Skeletal muscle tissue (tissue), 4 donors: Measurements from ENCODE around the gene ITIH5. TPM values are rescaled to one million over a fixed set of nuclear protein-coding genes. Genes with fewer than 3 reads are reported as not detected.
"Not testable (repeated sequence)": the region's sequence is repeated elsewhere in the genome, so short reads cannot be mapped to it uniquely, and the experiment has no call there.

ENCODE experiments used
- H3K27ac ChIP-seq: one replicate; pipeline ENCODE4 v1.7.0; 2013; ENCODE audit warnings: mild to moderate bottlenecking, low read depth, low read length, inconsistent platforms
- H3K27me3 ChIP-seq, 3 donors: one replicate each; pipeline ENCODE4 v1.7.0; 2013; ENCODE audit warnings: low read length in 3 of 3; ENCODE audit not compliant: control insufficient read depth in 3 of 3, insufficient read depth in 3 of 3
- H3K36me3 ChIP-seq, 3 donors: one replicate each; pipeline ENCODE4 v1.7.0; 2013; ENCODE audit warnings: low read length in 3 of 3; ENCODE audit not compliant: control insufficient read depth in 3 of 3, insufficient read depth in 3 of 3
- H3K4me1 ChIP-seq, 3 donors: one replicate each; pipeline ENCODE4 v1.7.0; 2013; ENCODE audit warnings: low read length in 3 of 3, mild to moderate bottlenecking in 3 of 3; ENCODE audit not compliant: control insufficient read depth in 3 of 3, insufficient read depth in 3 of 3
- H3K4me3 ChIP-seq, 3 donors: one replicate each; pipeline ENCODE4 v1.7.0; 2013; ENCODE audit warnings: low read length in 3 of 3
- H3K9ac ChIP-seq, 3 donors: one replicate each; pipeline ENCODE4 v1.7.0; 2013; ENCODE audit warnings: low read length in 3 of 3, mild to moderate bottlenecking in 3 of 3, moderate library complexity in 2 of 3, low read depth in 1 of 3
- H3K9me3 ChIP-seq, 3 donors: one replicate each; pipeline ENCODE4 v1.7.0; 2013; ENCODE audit warnings: low read length in 3 of 3; ENCODE audit not compliant: control insufficient read depth in 3 of 3
- total RNA-seq: library from RNA; depleted of rRNA; stranded (reverse); fragments of >200 nt; gene quantifications from one replicate; pipeline ENCODE4 v1.2.3, GENCODE V29; 2014
- donor health status: Osteomylitis.

ITIH5 gene
- total RNA-seq, 1 donor from 2014 or later: 37.1 TPM

DNA sequence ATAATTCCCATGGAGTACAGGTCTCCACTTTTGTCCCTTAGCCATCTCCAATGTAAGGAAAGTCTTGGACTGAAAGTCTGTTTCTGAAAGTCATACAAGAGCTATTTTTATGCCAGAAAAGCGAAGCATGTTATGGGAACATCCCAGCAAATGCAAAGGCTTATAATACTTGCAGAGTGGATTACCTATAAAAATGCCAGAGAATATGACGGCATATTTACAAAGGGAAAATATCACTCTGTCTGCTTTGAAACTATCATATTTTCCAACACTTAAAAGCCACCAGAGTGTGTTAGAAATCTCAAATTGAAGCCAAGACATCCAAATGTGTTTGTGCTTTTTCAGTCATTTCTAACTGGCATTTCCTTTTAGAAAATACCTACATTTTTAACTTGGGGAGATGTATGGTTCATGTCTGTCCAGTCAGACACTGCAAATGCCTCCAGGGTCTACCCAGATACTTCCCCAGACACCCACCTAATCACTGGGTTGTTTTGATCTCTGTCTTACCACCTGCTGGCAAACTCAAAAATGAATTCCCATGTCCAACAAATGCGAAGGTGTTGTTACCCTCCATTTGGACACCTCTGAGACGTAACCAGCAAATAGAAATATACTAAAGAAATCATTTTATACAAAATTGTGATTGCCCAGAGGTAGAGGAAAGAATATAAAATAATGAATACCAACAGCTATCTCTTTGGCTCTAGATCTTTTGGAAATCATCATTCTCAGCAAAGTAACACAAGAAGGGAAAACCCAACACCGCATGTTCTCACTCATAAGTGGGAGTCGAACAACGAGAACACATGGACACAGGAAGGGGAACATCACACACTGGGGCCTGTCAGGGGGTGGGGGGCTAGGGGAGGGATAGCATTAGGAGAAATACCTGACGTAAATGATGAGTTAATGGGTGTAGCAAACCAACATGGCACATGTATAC is 37.6 kb upstream of the ITIH5 start:
- Histone ChIP-seq H3K9ac (no peak overlapping the region), H3K36me3 (no peaks in the 10 kb centered on the region), H3K27ac (no peak overlapping the region), H3K4me1 (no peaks in the 10 kb centered on the region), H3K27me3 (peaks cover 3 to 9% (median 7%) of the 10 kb centered on the region in 3 donors), H3K9me3 (no peaks in the 10 kb centered on the region), H3K4me3 (no peak overlapping the region)

GRCh38 chr10:7703140-7703539 is 36.4 kb upstream of the ITIH5 start, which contains the start of gene ITIH2:
ITIH2 (plus strand) TSS chr10:7703316; CDS start chr10:7703435, 119 bp downstream.
- H3K4me3 ChIP-seq: no peak within 1 kb of the TSS
- no peaks in the 10 kb centered on the region for H3K9me3 ChIP-seq
- H3K9ac ChIP-seq: no peak within 1 kb of the TSS
- H3K4me1 ChIP-seq: no peaks in the 10 kb centered on the region
- H3K36me3 ChIP-seq: no peaks in the 10 kb centered on the region
- H3K27ac ChIP-seq: no peak within 1 kb of the TSS
- peaks cover 3 to 9% (median 7%) of the 10 kb centered on the region in 3 donors for H3K27me3 ChIP-seq

GRCh38 chr10:7702288-7702812 is 35.6 kb upstream of the ITIH5 start:
- Histone ChIP-seq H3K9me3 (no peaks in the 10 kb centered on the region), H3K27ac (no peak overlapping the region), H3K4me1 (no peaks in the 10 kb centered on the region), H3K9ac (no peak overlapping the region), H3K4me3 (no peak overlapping the region), H3K36me3 (no peaks in the 10 kb centered on the region), H3K27me3 (peaks cover 3 to 9% (median 7%) of the 10 kb centered on the region in 3 donors)

DNA sequence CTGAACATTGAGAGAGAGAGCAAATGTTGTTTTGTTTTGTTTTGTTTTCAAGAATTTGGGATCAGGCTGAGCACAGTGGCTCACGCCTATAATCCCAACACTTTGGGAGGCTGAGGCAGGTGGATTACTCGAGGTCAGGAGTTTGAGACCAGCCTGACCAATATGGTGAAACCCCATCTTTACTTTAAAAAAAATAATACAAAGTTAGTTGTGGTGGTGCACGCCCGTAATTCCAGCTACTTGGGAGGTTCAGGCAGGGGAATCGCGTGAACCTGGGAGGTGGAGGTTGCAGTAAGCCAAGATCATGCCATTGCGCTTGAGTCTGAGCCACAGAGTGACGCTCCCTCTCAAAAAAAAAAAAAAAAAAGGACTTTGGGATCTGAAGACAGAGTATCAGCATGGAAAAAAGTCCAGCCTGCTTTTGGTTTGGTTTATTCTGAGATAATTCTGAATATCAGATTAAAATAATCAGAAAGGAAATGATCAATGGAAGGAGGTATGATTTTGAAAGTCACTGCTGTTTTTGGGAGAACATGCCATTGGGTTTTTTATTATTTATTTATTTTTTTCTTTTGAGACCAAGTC is 34.5 kb upstream of the ITIH5 start:
- no peak overlapping the region for H3K9ac ChIP-seq
- no peaks in the 10 kb centered on the region for H3K4me1 ChIP-seq
- H3K4me3 ChIP-seq: no peak overlapping the region
- no peaks in the 10 kb centered on the region for H3K36me3 ChIP-seq
- peaks cover 3 to 8% (median 7%) of the 10 kb centered on the region in 3 donors for H3K27me3 ChIP-seq
- no peaks in the 10 kb centered on the region for H3K9me3 ChIP-seq
- H3K27ac ChIP-seq: no peak overlapping the region

- no peaks in the 10 kb centered on the region for H3K36me3 ChIP-seq
- no peaks in the 10 kb centered on the region for H3K4me1 ChIP-seq
- peaks cover 3 to 6% (median 5%) of the 10 kb centered on the region in 3 donors for H3K27me3 ChIP-seq
- H3K9ac ChIP-seq: no peak overlapping the region
- H3K4me3 ChIP-seq: no peak overlapping the region
- no peak overlapping the region for H3K27ac ChIP-seq
- no peaks in the 10 kb centered on the region for H3K9me3 ChIP-seq
Measured at GRCh38 chr10:7700577-7701125, 33.9 kb upstream of the ITIH5 start.

- no peaks in the 10 kb centered on the region for H3K4me1 ChIP-seq
- H3K9me3 ChIP-seq: no peaks in the 10 kb centered on the region
- no peaks in the 10 kb centered on the region for H3K36me3 ChIP-seq
- H3K27me3 ChIP-seq: peaks cover 0 to 4% (median 2%) of the 10 kb centered on the region in 3 donors
- H3K4me3 ChIP-seq: no peak overlapping the region
- H3K27ac ChIP-seq: no peak overlapping the region
- H3K9ac ChIP-seq: no peak overlapping the region
Measured at GRCh38 chr10:7697426-7697825, 30.7 kb upstream of the ITIH5 start.

- Histone ChIP-seq H3K27ac (no peak overlapping the region), H3K9ac (no peak overlapping the region), H3K4me3 (no peak overlapping the region), H3K9me3 (peaks cover 0 to 4% (median 0%) of the 10 kb centered on the region in 3 donors), H3K4me1 (no peaks in the 10 kb centered on the region), H3K36me3 (no peaks in the 10 kb centered on the region), H3K27me3 (no peaks in the 10 kb centered on the region)
Measured at GRCh38 chr10:7696545-7696944, 29.8 kb upstream of the ITIH5 start.

- not testable (repeated sequence) for H3K9me3 ChIP-seq, H3K4me3 ChIP-seq, H3K27ac ChIP-seq, H3K9ac ChIP-seq, H3K4me1 ChIP-seq, H3K27me3 ChIP-seq, H3K36me3 ChIP-seq
Measured at GRCh38 chr10:7693194-7693593, 26.4 kb upstream of the ITIH5 start.

- not testable (repeated sequence) for H3K27me3 ChIP-seq, H3K9ac ChIP-seq, H3K36me3 ChIP-seq, H3K4me3 ChIP-seq, H3K4me1 ChIP-seq, H3K9me3 ChIP-seq, H3K27ac ChIP-seq
Measured at GRCh38 chr10:7692368-7692767, 25.6 kb upstream of the ITIH5 start.
